ENCODE data around the gene TULP4.

TULP4 gene

GRCh38 chr6:158557927-158558326, 245.7 kb downstream of the TULP4 start:
- no peak for DNase-seq (ENCODE audit: low read depth, low spot score)

DNA sequence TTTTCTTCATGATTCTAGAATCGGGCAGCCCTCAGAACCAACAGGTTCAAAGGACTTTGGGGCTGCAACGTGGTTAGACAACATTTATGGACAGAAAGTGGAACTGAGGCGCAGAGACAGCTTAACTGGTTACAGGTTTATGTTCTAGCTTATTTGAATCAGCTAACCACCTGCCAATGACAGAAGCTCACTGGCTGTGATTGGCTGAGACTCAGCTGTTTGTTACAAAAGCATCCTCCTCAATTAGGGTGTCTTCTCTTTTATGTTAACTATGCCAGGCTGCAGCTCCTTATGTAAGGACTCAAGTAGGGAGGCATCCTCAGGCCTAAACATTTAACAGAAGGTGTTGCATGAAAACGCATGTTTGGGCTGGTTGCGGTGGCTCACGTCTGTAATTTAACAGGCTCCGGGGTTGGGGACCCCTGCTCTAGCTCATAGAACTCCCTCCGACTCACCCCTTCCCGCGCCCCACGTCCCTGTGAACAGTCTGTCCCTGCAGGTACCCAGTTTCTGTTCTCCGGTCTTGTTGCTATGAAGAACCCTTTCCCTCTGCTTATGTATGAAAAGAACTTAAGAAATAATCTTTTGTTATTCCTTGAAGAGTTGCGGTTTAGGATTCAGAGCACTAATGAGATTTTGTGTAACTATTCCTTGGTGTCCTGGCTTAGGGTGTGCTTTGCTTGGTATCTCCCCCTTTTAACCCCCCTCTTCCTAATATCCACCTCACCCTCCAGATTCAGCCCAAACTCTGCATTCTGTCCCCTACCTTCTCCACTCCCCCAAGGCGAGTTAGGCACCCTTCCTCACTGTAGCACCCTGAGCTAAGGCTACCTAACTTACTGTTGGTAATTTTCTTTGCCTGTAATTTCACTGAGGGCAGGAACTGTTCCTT, 246.4 kb downstream of the TULP4 start:
- DNase-seq (ENCODE audit: low read depth, low spot score), result no peak

GRCh38 chr6:158559338-158559894, 247.2 kb downstream of the TULP4 start:
- no peak for DNase-seq (ENCODE audit: low read depth, low spot score)

- peak; percentile 81 for DNase-seq (ENCODE audit: low read depth, low spot score)
Measured at GRCh38 chr6:158559895-158560835, 247.9 kb downstream of the TULP4 start, which contains the start of gene TMEM181. Gene TMEM181 (plus strand): TSS chr6:158560091. CDS start chr6:158560225, 134 bp downstream.

GRCh38 chr6:158560836-158561320, 248.6 kb downstream of the TULP4 start:
- peak; percentile 47 for DNase-seq (ENCODE audit: low read depth, low spot score)
